Lower lobe of right lung (tissue), 2 donors: ENCODE results near the gene GPR146. TPM values are rescaled to one million over a fixed set of nuclear protein-coding genes. Genes with fewer than 3 reads are reported as not detected.

Experiments used
- ATAC-seq, 2 donors: fragments of 200-7000 bp; cut with Tn5 transposase; one replicate each; pipeline ENCODE4 v1.9.1; 2020 to 2022; ENCODE audit warnings: mild to moderate bottlenecking in 2 of 2, moderate library complexity in 2 of 2
- DNase-seq: peaks from one replicate; pipeline ENCODE4 v3.0.0-alpha.2; 2020
- H3K27ac ChIP-seq: fragments of 200-600 bp; one replicate; pipeline ENCODE4 v1.8.0; 2022
- H3K27me3 ChIP-seq: fragments of 200-600 bp; one replicate; pipeline ENCODE4 v1.8.0; 2022; ENCODE audit warnings: low read depth
- H3K36me3 ChIP-seq: fragments of 200-600 bp; one replicate; pipeline ENCODE4 v1.8.0; 2022; ENCODE audit warnings: mild to moderate bottlenecking
- H3K4me1 ChIP-seq: fragments of 200-600 bp; one replicate; pipeline ENCODE4 v1.8.0; 2022
- H3K4me3 ChIP-seq: fragments of 200-600 bp; one replicate; pipeline ENCODE4 v1.8.0; 2022; ENCODE audit warnings: mild to moderate bottlenecking
- H3K9me3 ChIP-seq: fragments of 200-600 bp; one replicate; pipeline ENCODE4 v1.8.0; 2022
- CTCF ChIP-seq: fragments of 200-600 bp; IDR thresholded peaks from one replicate; pipeline ENCODE4 v1.8.0; 2022; ENCODE audit warnings: antibody characterized with exemption, mild to moderate bottlenecking
- intact Hi-C: fragments of 100-400 bp; cut with DNase I; formaldehyde crosslinking; loops from one replicate; pipeline ENCODE4 v1.11.0; 2022
- total RNA-seq: library from RNA; stranded (reverse); fragmentation: NEBNext Ultra II Directional; extraction: Animal tissue kit (Norgen Biotek cat#: 25700); gene quantifications from one replicate; pipeline ENCODE4 v1.2.1, GENCODE V29; 2021
- donor health status: DM: no; HTN: yes; CAD: no; lungs with severe emphysema.

GPR146 gene
- total RNA-seq, 1 donor from 2014 or later, result 44.8 TPM

GRCh38 chr7:1022356-1022755 is 22.0 kb upstream of the GPR146 start:
- no peaks in the 10 kb centered on the region for H3K27me3 ChIP-seq
- no peaks in the 10 kb centered on the region for H3K9me3 ChIP-seq
- peaks cover 26% of the 10 kb centered on the region for H3K36me3 ChIP-seq
- intact Hi-C loops, result no loop called here
- H3K27ac ChIP-seq, result no peak overlapping the region
- ATAC-seq (no peak), DNase-seq (no peak)
- H3K4me3 ChIP-seq, result no peak overlapping the region
- peaks cover 10% of the 10 kb centered on the region for H3K4me1 ChIP-seq
- TF ChIP-seq CTCF, result no peak

GRCh38 chr7:1022801-1023465 is 21.4 kb upstream of the GPR146 start:
- intact Hi-C loops, result no loop called here
- Histone ChIP-seq H3K4me1 (peaks cover 11% of the 10 kb centered on the region), H3K27me3 (no peaks in the 10 kb centered on the region), H3K4me3 (no peak overlapping the region), H3K9me3 (no peaks in the 10 kb centered on the region), H3K36me3 (peaks cover 26% of the 10 kb centered on the region), H3K27ac (no peak overlapping the region)
- TF ChIP-seq CTCF, result no peak
- ATAC-seq, result no peak
- no peak for DNase-seq

GRCh38 chr7:1024331-1024841 is 20.0 kb upstream of the GPR146 start:
- TF ChIP-seq CTCF, result no peak
- intact Hi-C loops, result no loop called here
- Histone ChIP-seq H3K36me3 (peaks cover 20% of the 10 kb centered on the region), H3K27me3 (no peaks in the 10 kb centered on the region), H3K4me3 (no peak overlapping the region), H3K27ac (no peak overlapping the region), H3K9me3 (no peaks in the 10 kb centered on the region), H3K4me1 (peaks cover 18% of the 10 kb centered on the region)
- ATAC-seq (no peak), DNase-seq (no peak)

- H3K4me1 ChIP-seq, result peaks cover 23% of the 10 kb centered on the region
- peaks cover 20% of the 10 kb centered on the region for H3K36me3 ChIP-seq
- TF ChIP-seq CTCF, result no peak
- intact Hi-C loops, result no loop called here
- H3K4me3 ChIP-seq, result no peak overlapping the region
- no peaks in the 10 kb centered on the region for H3K27me3 ChIP-seq
- ATAC-seq (no peak), DNase-seq (no peak)
- no peaks in the 10 kb centered on the region for H3K9me3 ChIP-seq
- no peak overlapping the region for H3K27ac ChIP-seq
Measured at GRCh38 chr7:1024876-1025742, 19.2 kb upstream of the GPR146 start.

- no peak for ATAC-seq
- no peak for TF ChIP-seq CTCF
- Histone ChIP-seq H3K27ac (no peak overlapping the region), H3K4me3 (no peak overlapping the region), H3K4me1 (peaks cover 23% of the 10 kb centered on the region), H3K9me3 (no peaks in the 10 kb centered on the region), H3K36me3 (peaks cover 20% of the 10 kb centered on the region), H3K27me3 (no peaks in the 10 kb centered on the region)
- no peak for DNase-seq
- intact Hi-C loops, result no loop called here
Measured at GRCh38 chr7:1025743-1026581, 18.4 kb upstream of the GPR146 start.
